Hippocampal formation (tissue), 2 donors: Measurements from ENCODE around the gene NKX1-1.

Experiments used
- DNase-seq, 2 donors: peaks; one replicate each; lab custom pipeline; 2025; lab: John Stamatoyannopoulos, UW

NKX1-1 gene

DNA sequence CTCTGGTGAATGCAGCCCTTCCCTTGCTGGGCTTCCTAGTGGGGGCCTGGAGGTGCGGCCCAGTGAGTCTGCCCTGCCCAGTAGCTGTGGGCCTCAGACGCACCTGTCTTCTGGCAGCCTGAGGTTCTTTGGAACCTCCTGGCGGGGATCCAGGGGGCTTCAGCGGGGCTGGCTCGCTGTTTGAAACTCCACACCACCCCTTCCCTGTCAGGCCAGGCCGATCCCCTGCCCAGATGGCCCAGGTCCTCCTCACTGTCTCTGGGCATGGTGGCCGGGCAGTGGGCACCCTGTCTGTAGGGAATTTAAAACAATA, 10.7 kb upstream of the NKX1-1 start:
- no peak for DNase-seq

DNA sequence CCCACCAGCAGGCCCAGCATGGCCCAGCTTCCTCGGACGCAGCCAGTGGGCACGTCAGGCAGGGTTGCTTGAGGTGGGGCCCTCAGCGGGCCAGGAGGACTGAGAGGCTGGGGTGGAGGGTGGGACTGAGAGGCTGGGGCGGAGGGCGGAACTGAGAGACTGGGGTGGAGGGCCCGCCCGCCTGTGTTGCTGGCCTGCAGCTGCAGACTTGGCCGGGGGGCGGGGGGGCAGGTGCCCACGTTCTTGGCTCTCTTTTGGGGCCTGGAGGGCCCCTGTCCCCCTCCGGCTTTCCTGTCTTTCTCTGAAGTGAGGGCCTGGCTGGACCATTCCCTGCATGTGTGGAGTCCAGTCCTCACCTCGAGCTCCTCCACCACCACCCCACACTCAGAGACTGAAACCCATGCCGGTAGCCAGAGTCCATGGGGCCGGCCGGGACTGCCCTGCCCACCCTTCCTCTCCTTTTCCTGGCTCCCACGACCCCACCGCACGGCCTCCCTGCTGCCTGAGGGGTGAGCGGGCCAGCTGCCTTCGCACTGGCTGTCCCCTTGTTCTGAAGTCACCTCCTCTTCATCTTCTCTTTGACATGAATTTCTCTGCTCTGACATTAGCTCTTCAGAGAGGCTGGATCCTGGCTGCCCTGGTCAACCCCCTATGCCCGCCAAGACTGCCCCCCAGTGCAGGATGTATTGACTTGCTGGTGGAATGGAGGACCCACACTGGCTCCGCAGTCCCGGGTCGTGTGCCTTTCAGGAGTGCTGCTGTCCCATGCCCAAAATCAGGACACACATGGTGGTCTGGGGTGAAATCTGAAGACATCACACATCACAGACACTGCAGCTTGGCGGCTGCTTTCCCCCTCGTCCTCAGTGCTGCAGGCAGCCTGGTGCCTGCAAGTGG, 10.1 kb upstream of the NKX1-1 start:
- DNase-seq = no peak

GRCh38 chr4:1415681-1415981, 9.4 kb upstream of the NKX1-1 start:
- no peak for DNase-seq

- DNase-seq = no peak
These were observed 8.8 kb upstream of the NKX1-1 start for GRCh38 chr4:1414831-1415680.

DNA sequence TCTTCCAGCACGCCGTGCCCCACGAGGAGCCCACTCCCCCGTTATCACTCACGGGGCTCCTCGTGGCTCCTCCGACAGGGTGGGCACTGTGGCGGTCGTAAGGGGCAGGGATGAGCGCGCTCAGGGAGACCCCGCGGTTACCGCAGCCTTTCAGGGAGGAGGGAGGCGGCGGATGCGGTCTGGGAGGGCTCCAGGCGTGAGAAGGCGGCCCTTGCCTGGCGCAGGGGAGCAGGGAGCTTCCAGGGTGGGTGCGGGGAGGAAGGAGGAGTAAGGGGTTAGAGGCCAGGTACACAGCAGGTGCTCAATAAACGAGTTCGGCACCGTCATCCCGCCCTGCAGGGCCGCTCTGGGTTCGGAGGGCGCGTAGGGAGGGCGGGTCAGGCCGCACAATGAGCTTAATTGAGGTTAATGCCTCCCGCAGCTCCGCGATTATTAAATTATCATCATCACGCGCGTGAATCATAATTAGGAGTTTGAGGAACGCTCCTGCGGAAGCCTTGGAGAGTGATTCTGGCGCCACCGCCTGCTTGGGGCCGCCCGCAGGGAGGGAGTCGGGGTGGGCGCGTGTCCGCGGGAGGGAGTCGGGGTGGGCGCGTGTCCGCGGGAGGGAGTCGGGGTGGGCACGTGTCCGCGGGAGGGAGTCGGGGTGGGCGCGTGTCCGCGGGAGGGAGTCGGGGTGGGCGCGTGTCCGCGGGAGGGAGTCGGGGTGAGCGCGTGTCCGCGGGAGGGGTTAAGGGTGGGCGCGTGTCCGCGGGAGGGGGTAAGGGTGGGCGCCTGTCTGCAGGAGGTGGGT, 7.6 kb upstream of the NKX1-1 start:
- no peak for DNase-seq

DNA sequence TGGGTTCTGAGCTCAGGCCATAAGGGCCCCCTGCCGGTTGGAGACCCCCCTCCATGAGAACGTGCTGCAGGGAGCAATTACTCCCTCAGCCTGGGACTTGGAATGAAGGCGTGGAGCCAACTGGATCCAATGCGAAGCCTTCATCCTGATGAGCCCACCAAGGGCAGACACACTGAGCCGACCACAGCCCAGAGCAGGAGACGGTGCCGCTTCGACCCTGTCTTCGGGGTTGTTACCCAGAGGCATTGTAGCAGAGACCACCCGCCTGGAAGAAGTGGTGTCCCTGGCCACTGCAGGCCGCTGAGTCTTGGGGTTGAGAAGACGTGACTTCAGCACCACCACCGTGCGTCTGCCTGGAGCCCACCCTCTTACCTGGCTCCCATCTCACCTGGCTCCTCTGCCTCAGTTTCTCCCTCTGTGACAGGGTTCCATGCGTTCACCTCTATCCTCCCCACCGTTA, 7.0 kb upstream of the NKX1-1 start:
- DNase-seq = no peak

DNA sequence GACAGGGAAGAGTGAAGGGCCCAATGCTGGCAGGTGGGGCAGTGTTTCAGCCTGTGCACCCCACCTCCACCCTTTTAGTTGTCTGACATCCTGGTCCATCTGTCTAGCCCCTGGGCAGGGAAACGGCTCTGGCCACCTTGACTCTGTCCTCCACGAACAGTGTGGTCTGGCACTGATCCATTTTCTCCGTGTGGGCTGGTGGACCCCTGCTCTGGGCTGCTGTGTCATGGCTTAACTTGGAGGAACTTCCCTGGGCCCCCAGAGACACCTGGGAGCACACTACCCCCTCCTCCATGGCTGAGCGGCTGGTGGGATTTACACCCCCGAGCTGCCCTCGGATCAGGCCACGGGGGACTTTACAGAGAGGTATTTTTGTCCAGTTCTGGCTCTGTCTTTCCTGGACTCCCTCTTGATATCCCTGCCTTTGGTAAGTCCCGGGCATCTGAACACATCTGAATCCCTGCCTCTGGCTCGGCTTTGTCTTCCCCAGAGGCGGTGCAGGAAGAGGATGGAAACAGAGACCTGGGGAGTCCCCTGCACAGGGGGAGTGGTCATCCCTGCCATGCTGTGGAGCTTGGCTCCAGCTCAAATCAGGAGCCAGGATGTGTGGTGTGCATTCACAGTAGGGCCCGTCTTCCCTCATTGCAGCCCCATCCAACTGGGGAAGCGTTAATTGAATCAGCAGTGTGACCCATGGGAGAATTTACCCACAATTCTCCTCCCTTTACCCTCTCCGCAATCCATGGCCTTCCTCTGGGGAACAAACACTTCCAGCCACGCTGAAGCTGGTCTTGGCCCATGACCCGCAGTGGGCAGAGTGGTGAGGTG, 6.3 kb upstream of the NKX1-1 start:
- DNase-seq = no peak

DNA sequence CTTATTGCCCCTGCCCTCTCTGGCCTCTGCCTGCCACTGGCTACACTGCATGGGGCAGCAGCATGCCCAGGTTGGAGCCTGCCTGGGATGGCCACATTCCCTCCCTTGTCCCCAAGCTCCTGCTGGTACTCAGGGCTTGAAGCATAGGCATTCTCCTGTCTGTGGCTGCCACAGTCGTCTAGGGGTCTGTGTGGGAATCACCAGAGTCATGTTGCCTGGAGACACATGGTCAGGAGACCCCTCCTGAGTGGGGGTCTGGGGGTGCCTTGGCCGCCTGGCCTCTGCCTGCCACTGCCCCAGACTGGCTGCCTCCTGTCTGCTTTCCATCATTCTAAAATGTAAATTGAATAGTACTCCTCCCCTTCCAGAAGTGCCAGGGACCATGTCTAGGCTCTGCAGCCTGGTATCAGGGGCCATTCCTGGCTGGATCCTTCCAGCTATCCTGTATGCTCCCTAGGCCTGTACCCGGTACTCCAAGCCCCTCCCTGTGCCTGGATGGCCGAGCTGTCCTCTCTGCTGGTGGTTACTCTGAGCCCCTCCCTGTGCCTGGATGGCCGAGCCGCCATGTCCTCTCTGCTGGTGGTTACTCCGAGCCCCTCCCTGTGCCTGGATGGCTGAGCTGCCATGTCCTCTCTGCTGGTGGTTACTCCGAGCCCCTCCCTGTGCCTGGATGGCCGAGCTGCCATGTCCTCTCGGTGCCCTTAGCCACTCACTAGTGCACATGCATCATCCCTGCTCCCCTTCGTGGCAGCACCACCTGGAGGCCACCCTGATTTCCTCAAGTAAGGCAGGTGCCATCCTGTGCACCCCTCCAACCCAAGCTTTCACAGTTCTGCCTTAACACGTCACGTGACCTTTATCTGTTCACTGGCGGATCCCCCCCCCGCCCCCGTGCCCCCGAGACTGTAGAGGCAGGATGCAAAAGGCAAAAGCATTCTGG, 5.5 kb upstream of the NKX1-1 start:
- no peak for DNase-seq

DNA sequence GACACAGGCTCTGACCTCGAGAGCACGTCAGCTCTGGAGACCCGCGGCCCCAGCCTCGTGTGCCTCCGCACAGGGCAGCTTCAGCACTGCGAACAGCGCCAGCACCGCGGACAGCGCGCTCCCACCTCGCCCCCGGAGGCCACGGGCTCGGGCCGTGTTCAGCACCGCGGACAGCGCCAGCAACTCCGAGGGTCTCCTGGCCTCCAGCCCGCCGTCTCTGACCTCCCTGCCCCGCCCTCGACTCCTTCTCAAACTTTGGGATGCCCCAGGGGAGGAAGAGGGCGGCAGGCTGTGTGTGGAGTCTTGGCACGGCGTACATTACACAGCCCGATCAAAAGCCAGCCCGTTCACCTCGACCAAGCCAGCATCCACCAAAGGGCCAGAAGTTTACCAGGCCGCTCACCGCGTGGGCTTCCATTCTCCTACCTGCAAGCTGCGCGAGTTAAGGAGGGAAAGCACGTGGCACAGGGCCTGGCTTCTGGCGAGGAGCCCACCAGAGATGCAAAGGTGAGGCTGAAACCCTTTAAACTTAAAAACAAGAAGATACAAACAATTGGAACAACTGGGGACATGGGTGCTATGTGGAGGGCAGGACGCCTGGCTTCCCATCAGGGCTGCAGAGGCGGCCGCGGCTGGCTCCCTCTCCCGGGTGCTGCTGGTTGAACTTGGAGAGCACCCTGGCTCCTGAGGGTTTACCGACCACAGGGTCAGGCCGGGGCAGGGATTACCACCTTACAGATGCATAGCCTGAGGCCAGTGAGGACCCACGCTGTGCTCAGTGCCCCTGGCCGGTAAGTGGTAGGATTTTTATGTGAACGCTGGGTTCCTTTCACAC, 4.5 kb upstream of the NKX1-1 start:
- DNase-seq = no peak

DNA sequence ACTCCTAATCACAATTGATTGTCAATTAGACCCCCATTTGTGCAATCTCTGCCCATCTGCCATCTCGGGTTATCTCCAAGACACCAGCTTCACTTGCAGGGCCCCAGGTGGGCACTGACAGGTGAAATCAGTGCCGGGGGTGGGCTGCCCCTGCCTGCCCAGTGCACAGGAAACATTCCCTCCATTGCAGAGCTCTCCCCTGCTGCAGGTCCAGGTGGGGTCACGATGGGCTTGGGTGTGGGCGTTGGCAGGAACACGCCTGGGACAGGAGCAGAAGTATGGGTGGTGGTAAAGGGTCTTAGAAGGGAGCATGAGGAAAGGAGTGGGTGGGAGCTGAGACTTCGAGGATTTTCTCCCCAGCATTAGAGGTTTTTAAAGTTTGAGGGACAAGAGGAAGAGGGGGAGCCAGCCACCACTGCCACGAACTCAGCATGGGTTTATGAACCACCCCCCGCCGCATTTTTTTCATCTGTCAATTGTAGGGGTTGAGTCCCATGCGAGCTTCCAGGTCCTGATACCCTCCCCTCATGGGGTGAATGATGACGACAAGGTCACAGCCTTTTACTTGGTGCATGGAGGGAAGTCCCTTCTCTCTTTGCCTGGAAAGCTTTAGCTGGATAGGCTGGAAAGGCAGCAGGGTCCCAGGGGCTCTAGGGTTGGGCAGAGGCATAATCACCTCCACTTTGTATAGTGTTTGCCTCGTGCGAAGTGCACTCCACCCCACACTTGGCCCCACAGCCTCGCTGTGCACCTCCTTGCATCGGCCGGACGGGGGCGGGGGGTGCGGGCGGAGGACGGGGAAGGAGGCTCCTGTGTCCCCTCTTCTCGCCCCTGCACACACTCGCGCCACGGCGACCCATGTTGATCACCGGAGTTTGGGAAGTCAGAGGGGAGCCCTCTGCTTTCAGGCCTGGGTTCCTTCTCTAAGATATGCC, 3.5 kb upstream of the NKX1-1 start:
- no peak for DNase-seq

- DNase-seq = no peak
These were observed 2.8 kb upstream of the NKX1-1 start for GRCh38 chr4:1409079-1409478.

- no peak for DNase-seq
These were observed 2.2 kb upstream of the NKX1-1 start for GRCh38 chr4:1408418-1408817.

GRCh38 chr4:1407657-1408333, 1.6 kb upstream of the NKX1-1 start:
- no peak for DNase-seq

GRCh38 chr4:1406981-1407656, 877 bp upstream of the NKX1-1 start:
- no peak for DNase-seq

- DNase-seq = no peak
These were observed 427 bp downstream of the NKX1-1 start for GRCh38 chr4:1405636-1406393.

- DNase-seq = no peak
These were observed 997 bp downstream of the NKX1-1 start for GRCh38 chr4:1405254-1405635.
